GM06990 (cell line): ENCODE results near the gene ATXN10.

ENCODE experiments used
- DNase-seq: peaks from one replicate; pipeline ENCODE4 v3.0.0-alpha.2; 2011; ENCODE audit not compliant: insufficient read length; ENCODE audit errors: extremely low read depth
- H3K27me3 ChIP-seq: replicated peaks from 2 replicates; pipeline ENCODE4 v1.6.0; 2011; ENCODE audit warnings: low read length; ENCODE audit not compliant: control insufficient read depth, insufficient read depth
- H3K36me3 ChIP-seq: 2 replicates; pipeline ENCODE4 v1.5.1; 2011; ENCODE audit warnings: low read length; ENCODE audit not compliant: control insufficient read depth, insufficient read depth
- H3K4me3 ChIP-seq: replicated peaks from 2 replicates; pipeline ENCODE4 v1.5.1; 2011; ENCODE audit warnings: low read depth, mild to moderate bottlenecking, control low read depth, low read length
- CTCF ChIP-seq: IDR thresholded peaks from 2 replicates; pipeline ENCODE4 v1.5.1; 2011; ENCODE audit warnings: low read length, control low read depth, mild to moderate bottlenecking, inconsistent platforms; ENCODE audit not compliant: insufficient read depth, poor library complexity, severe bottlenecking

Gene ATXN10

GRCh38 chr22:45628515-45628914 is 43.1 kb upstream of the ATXN10 start:
- H3K4me3 ChIP-seq = no peak overlapping the region
- peaks cover 3% of the 10 kb centered on the region; the same call in 1 of the 2 replicates for H3K27me3 ChIP-seq

GRCh38 chr22:45629469-45630089 is 42.1 kb upstream of the ATXN10 start:
- Histone ChIP-seq H3K4me3 (no peak overlapping the region), H3K36me3 (no peaks in the 10 kb centered on the region), H3K27me3 (peaks cover 3% of the 10 kb centered on the region; the same call in 1 of the 2 replicates)
- no peak for TF ChIP-seq CTCF
- DNase-seq = no peak

More at GRCh38 chr22:45628515-45628914, 43.1 kb upstream of the ATXN10 start:
- TF ChIP-seq CTCF = no peak
- no peak for DNase-seq
- no peaks in the 10 kb centered on the region for H3K36me3 ChIP-seq

GRCh38 chr22:45630436-45630835 is 41.2 kb upstream of the ATXN10 start:
- H3K4me3 ChIP-seq = no peak overlapping the region

GRCh38 chr22:45631140-45631840 is 40.3 kb upstream of the ATXN10 start:
- DNase-seq = no peak
- H3K36me3 ChIP-seq = no peaks in the 10 kb centered on the region
- peaks cover 3% of the 10 kb centered on the region; the same call in 1 of the 2 replicates for H3K27me3 ChIP-seq
- H3K4me3 ChIP-seq = no peak overlapping the region
- TF ChIP-seq CTCF = no peak

More at GRCh38 chr22:45630436-45630835, 41.2 kb upstream of the ATXN10 start:
- Histone ChIP-seq H3K36me3 (no peaks in the 10 kb centered on the region), H3K27me3 (peaks cover 3% of the 10 kb centered on the region; the same call in 1 of the 2 replicates)
- no peak for TF ChIP-seq CTCF
- no peak for DNase-seq

- H3K36me3 ChIP-seq = no peaks in the 10 kb centered on the region
- peaks cover 3% of the 10 kb centered on the region; the same call in 1 of the 2 replicates for H3K27me3 ChIP-seq
- no peak for TF ChIP-seq CTCF
- no peak for DNase-seq
- no peak overlapping the region for H3K4me3 ChIP-seq
These were observed 39.8 kb upstream of the ATXN10 start for GRCh38 chr22:45631841-45632238.
